NCI-H146 treated with DMSO at 0.1 percent for 48 hours (cell line): ENCODE results near the gene NCMAP.

Source experiments
- DNase-seq: peaks from one replicate; lab custom pipeline; 2025; ENCODE audit not compliant: unreplicated experiment; lab: John Stamatoyannopoulos, UW

The NCMAP gene

GRCh38 chr1:24621121-24621520, 65.2 kb downstream of the NCMAP start:
- no peak for DNase-seq

GRCh38 chr1:24622218-24622617, 66.3 kb downstream of the NCMAP start:
- no peak for DNase-seq

- no peak for DNase-seq
These were observed 76.9 kb downstream of the NCMAP start for GRCh38 chr1:24632832-24633175.

- peak; percentile 30 for DNase-seq
These were observed 79.4 kb downstream of the NCMAP start for GRCh38 chr1:24635195-24635843.

GRCh38 chr1:24636661-24637357, 80.9 kb downstream of the NCMAP start:
- no peak for DNase-seq

- no peak for DNase-seq
These were observed 83.2 kb downstream of the NCMAP start for GRCh38 chr1:24639094-24639493.

GRCh38 chr1:24639881-24640280, 84.0 kb downstream of the NCMAP start:
- DNase-seq, result no peak

- DNase-seq, result no peak
These were observed 84.4 kb downstream of the NCMAP start for GRCh38 chr1:24640288-24640687.

GRCh38 chr1:24641646-24642151, 85.8 kb downstream of the NCMAP start:
- no peak for DNase-seq

GRCh38 chr1:24642481-24643362, 86.8 kb downstream of the NCMAP start, which contains the start of gene SRRM1:
Gene SRRM1, plus strand, starts transcription at chr1:24643302. Its CDS starts 25 bp downstream, at chr1:24643327.
- DNase-seq, result peak; percentile 94

- DNase-seq, result no peak
These were observed 87.6 kb downstream of the NCMAP start for GRCh38 chr1:24643363-24644099.

- no peak for DNase-seq
These were observed 88.2 kb downstream of the NCMAP start for GRCh38 chr1:24644100-24644384.

GRCh38 chr1:24648919-24649318, 93.0 kb downstream of the NCMAP start:
- no peak for DNase-seq

GRCh38 chr1:24652382-24652781, 96.5 kb downstream of the NCMAP start:
- no peak for DNase-seq

GRCh38 chr1:24654010-24654409, 98.1 kb downstream of the NCMAP start:
- no peak for DNase-seq

GRCh38 chr1:24656046-24656445, 100.2 kb downstream of the NCMAP start:
- no peak for DNase-seq

- no peak for DNase-seq
These were observed 101.9 kb downstream of the NCMAP start for GRCh38 chr1:24657781-24658180.
